GM21723 (cell line): Measurements from ENCODE around the gene SLC50A1.
"Not testable (repeated sequence)": the region's sequence is repeated elsewhere in the genome, so short reads cannot be mapped to it uniquely, and the experiment has no call there.

Source experiments
- ATAC-seq: cut with Tn5 transposase; IDR thresholded peaks from one replicate; pipeline ENCODE4 v1.9.1; 2021; ENCODE audit warnings: mild to moderate bottlenecking, moderate library complexity; ENCODE audit not compliant: unreplicated experiment

The SLC50A1 gene

GRCh38 chr1:155116113-155116764 lies 19.4 kb upstream of the SLC50A1 start:
- ATAC-seq: no peak

DNA sequence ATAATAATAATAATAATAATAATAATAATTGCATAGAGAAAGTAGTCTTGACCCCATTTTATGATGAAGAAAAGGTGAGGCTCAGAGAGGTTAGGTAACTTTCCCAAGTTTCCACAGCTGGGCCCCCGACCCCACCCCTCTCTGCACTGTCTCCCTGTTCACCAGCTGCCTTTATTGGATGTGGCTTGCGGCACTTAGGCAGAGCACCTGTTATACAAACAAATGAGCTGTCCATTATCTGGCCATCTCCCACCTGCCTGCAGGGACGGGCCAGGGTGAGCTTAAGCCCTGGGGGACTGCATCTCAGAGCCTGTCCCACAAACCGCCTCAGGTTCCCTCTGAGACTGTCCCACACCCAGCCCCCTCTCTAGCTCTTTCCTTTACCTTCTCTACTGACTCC lies 18.0 kb upstream of the SLC50A1 start:
- ATAC-seq: no peak

DNA sequence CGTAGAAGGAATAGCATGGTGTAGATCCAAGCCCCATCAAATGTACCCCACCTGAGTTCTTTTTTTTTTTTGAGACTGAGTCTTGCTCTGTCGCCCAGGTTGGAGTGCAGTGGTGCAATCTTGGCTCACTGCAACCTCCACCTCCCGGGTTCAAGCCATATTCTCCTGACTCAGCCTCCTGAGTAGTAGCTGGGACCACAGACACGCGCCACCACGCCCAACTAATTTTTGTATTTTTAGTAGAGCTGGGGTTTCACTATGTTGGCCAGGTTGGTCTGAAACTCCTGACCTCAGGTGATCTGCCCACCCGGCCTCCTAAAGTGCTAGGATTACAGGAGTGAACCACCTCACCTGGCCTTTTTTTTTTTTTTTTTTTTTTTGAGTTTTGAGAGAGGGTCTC lies 17.6 kb upstream of the SLC50A1 start:
- ATAC-seq: not testable (repeated sequence)

- ATAC-seq: no peak
Measured at GRCh38 chr1:155120253-155120652, 15.4 kb upstream of the SLC50A1 start.

DNA sequence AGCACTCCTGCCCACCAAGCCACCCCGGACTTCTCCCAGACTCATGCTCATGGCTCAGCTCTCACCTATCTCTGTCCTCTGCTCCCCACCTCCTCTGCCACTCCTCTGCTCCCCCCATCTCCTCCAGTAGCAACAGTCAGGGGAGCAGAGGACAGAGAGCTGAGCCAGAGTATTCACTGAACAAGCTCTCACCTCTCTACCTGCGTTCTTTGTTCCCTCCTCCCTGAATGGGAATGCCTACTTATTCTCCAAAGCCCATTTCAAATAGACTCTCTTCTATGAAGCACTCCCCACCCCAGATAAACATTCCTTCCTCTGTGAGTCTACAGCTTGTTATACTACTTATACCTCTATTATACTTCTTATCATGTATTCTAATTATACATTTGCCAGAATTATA lies 14.4 kb upstream of the SLC50A1 start:
- no peak for ATAC-seq

- no peak for ATAC-seq
Measured at GRCh38 chr1:155122308-155122707, 13.3 kb upstream of the SLC50A1 start.

- ATAC-seq: no peak
Measured at GRCh38 chr1:155123801-155124200, 11.9 kb upstream of the SLC50A1 start.

DNA sequence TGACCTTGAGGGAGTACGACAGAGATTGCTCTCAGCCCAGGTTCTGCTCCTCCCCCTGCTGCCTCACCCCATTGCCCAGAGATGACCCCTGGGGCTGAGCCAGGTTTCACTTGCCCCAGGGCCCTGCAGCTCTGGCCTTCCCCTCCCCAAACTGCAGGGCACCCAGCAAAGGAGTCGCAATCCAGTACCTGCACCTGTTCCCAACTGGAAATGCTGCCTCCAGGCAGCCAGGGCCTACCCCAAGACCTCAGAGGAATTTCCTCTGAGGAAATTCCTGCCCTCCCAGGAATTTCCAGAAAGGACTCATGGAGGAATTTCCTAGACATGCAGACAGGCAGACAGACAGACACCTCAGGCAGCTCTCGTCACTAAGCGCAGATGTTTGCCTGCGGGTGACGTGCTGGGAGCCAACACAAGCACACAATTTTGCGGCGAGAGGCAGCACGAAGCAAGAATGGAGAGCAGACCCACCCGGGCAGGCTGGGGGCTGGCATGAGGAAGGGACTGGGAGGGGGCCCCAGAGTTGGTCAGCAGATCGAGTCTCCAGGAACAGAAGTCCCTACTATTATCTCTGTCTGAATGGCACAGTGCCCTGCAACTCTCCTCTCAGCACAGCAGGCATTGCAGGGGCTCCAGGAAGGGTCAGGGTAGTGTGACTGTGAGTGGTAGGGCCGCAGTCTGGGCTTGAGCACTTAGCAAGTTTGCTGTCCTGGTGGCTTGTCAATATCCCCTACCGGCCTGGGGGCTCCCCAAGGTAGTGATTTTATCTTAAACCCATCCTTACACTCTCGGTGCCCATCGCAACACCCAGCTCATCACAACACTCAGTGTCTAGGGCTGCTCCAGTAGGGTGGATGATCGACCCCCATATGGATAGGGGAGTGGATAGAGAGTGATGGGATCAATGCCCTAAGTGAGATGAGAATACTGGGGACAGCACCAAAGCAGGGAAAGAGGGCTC lies 10.9 kb upstream of the SLC50A1 start:
- ATAC-seq: no peak

DNA sequence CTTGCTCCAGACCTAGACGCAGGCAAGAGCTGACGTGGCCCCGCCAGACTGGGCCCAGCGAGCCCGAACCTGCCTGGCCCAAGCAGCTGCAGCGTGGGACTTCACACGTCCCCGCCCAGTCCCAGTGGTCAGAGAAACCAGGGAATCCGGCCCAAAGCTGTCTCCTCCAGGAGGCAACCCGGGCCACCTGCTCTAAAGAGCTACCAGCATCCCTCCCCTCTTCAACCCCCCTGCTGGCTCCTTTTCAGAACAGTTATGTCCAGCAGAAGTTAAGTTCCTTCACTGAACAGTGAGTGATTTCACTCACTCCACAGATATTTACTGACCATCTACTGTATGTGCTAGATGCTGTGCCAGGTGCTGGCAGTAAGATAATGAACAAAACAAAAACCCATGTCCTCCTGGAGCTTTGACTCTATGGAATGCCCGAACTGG lies 10.1 kb upstream of the SLC50A1 start:
- ATAC-seq: no peak

DNA sequence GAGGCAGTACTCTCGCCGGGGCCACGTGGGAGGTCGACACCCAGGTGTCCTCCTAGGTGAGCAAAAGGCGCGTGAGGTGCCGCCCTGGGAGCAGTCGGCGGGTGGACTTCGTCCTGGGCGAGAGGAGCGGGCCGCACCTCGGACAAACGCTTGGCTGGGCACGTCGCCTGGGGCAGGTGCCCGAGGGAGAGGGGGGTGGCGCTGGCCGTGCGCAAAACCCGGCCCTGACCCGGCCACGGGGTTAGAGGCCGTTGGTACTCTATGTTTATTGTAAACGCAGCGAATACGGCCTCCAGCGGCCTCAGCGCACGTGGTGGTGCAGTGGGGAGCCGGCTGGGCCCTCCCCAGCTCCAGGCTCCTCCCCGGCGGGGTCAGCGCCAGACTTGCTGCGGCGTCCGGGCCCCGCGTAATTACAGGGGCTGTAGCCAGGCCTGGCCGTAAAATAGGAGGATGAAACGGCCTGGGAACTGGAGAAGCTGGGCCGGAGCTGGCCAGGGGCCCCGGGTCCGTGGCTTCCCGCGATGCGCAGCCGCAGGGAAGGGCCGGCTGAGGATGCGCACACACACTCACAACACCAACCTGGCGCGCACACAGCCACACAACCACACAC lies 9.6 kb upstream of the SLC50A1 start:
- ATAC-seq: no peak

DNA sequence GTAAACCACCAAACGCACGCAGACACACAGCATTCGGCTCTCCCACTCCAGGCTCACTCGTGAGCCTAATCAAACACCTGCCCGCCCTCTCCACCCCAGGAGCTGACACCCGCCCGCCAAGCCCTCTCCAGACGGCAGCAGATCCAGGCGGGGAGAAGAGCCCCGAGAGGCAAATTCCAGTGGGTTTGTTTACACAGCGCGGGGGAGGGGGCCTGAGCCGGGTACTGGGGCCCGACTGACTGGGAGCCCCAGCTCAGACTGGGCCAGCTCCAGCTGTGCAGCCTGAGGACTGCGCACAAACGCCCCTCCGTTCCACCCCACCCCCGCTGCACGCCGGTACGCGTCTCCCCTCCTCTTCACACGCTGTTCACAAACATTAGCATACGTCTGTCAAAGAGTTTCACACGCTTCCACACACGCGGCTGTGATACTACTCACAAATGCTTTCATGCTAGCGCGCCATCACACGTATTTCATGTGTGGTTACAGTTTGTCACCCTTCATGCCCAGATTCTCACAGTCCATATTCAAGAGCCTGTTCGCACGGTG lies 9.0 kb upstream of the SLC50A1 start:
- ATAC-seq: no peak

GRCh38 chr1:155127105-155127966 lies 8.3 kb upstream of the SLC50A1 start, which contains the start of gene EFNA1:
Gene EFNA1, plus strand, starts transcription at chr1:155127876. Its CDS starts 102 bp downstream, at chr1:155127978.
- no peak for ATAC-seq

DNA sequence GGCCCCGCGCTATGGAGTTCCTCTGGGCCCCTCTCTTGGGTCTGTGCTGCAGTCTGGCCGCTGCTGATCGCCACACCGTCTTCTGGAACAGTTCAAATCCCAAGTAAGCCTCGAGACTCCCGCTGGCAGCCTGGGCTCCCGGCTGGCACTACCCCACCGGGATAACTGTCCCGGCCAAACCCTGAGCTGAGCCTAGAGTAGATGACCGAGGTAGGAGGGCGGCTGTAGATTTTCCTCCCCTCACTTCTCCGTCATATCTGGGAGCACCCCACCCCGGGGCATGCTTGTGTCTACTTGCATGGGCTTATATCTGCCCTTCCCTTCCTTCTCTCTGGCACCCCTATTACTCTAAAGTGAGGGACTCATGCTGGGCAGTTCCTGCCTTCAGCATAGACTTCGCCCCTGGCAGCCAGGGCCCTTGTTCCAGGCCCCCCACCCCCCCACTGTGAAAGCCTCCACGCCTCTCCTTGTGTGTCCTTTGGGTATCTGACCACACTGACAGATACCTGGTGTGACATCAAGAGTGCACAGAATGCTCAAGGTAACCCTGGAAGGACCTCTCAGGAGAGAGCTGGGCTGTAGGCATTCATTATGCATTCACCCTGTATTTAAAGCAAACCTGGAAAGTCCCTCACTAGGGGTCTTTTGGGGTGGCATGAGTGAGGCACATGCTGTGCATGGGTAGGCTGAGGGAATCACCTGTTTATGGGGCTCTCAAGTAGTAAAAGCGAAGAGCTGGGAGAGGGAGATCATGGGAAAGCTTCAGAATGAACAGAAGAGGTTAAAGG lies 7.5 kb upstream of the SLC50A1 start:
- ATAC-seq: no peak

GRCh38 chr1:155128755-155129473 lies 6.7 kb upstream of the SLC50A1 start:
- no peak for ATAC-seq

GRCh38 chr1:155130272-155131006 lies 5.2 kb upstream of the SLC50A1 start:
- ATAC-seq: no peak

DNA sequence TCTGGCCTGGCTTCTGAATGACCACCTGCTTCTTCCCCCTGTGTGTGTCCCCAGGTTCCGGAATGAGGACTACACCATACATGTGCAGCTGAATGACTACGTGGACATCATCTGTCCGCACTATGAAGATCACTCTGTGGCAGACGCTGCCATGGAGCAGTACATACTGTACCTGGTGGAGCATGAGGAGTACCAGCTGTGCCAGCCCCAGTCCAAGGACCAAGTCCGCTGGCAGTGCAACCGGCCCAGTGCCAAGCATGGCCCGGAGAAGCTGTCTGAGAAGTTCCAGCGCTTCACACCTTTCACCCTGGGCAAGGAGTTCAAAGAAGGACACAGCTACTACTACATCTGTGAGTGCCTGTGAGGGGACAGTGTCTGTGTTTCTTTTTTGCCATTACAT lies 4.4 kb upstream of the SLC50A1 start:
- no peak for ATAC-seq

DNA sequence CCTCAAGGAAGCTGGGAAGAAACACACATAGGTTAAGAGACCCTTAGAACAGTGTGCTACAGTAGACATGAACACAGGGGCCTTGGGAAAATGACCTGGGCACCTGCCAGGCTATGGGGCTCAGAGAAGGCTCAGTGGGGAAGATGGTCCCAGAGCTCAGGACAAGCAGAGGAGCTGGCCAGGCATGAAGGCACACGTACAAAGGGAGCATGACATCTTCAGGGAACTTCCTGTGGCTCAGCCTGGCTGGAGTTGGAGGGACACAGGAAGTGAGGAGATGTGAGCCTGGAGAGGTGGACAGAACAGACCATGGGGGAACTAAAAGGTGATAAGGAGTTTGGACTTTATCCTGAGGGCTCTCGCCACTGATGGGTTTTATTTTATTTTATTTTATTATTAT lies 3.8 kb upstream of the SLC50A1 start:
- no peak for ATAC-seq

GRCh38 chr1:155133799-155134281 lies 1.8 kb upstream of the SLC50A1 start:
- no peak for ATAC-seq
